ENCODE measurements around the gene RACK1.

- TF ChIP-seq TAF1 (conservative IDR thresholded peaks at IDR 0.05) (no peak), YY1 (IDR thresholded peaks at IDR 0.05) (no peak), GABPA (IDR thresholded peaks at IDR 0.05 in 1 of 2, conservative IDR thresholded peaks at IDR 0.05 in 1 of 2) (no peak), EGR1 (IDR thresholded peaks at IDR 0.05; ENCODE audit: low read depth in 2 of 2) (no peak), REST (IDR thresholded peaks at IDR 0.05) (no peak), HNF4G (IDR thresholded peaks at IDR 0.05) (no peak), ATF3 (IDR thresholded peaks at IDR 0.05) (no peak), HNF4A (conservative IDR thresholded peaks at IDR 0.05) (no peak), SP1 (IDR thresholded peaks at IDR 0.05) (no peak)
- TF ChIP-seq, protein P1, sequence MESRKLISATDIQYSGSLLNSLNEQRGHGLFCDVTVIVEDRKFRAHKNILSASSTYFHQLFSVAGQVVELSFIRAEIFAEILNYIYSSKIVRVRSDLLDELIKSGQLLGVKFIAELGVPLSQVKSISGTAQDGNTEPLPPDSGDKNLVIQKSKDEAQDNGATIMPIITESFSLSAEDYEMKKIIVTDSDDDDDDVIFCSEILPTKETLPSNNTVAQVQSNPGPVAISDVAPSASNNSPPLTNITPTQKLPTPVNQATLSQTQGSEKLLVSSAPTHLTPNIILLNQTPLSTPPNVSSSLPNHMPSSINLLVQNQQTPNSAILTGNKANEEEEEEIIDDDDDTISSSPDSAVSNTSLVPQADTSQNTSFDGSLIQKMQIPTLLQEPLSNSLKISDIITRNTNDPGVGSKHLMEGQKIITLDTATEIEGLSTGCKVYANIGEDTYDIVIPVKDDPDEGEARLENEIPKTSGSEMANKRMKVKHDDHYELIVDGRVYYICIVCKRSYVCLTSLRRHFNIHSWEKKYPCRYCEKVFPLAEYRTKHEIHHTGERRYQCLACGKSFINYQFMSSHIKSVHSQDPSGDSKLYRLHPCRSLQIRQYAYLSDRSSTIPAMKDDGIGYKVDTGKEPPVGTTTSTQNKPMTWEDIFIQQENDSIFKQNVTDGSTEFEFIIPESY (IDR thresholded peaks at IDR 0.05) = no peak
- TF ChIP-seq, protein P2, sequence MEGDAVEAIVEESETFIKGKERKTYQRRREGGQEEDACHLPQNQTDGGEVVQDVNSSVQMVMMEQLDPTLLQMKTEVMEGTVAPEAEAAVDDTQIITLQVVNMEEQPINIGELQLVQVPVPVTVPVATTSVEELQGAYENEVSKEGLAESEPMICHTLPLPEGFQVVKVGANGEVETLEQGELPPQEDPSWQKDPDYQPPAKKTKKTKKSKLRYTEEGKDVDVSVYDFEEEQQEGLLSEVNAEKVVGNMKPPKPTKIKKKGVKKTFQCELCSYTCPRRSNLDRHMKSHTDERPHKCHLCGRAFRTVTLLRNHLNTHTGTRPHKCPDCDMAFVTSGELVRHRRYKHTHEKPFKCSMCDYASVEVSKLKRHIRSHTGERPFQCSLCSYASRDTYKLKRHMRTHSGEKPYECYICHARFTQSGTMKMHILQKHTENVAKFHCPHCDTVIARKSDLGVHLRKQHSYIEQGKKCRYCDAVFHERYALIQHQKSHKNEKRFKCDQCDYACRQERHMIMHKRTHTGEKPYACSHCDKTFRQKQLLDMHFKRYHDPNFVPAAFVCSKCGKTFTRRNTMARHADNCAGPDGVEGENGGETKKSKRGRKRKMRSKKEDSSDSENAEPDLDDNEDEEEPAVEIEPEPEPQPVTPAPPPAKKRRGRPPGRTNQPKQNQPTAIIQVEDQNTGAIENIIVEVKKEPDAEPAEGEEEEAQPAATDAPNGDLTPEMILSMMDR (IDR thresholded peaks at IDR 0.05; ENCODE audit: low read depth, low read length, missing input control) = no peak
- TF ChIP-seq, protein P3, sequence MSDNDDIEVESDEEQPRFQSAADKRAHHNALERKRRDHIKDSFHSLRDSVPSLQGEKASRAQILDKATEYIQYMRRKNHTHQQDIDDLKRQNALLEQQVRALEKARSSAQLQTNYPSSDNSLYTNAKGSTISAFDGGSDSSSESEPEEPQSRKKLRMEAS (IDR thresholded peaks at IDR 0.05) = no peak
Observed at GRCh38 chr5:181221105-181221791, 22.5 kb downstream of the RACK1 start.

All from liver (tissue), 3 donors.